H9 (cell line): ENCODE measurements around the gene NHSL2. TPM values are rescaled to one million over a fixed set of nuclear protein-coding genes. Genes with fewer than 3 reads are reported as not detected.

Source experiments
- DNase-seq: peaks from one replicate; pipeline ENCODE4 v3.0.0-alpha.2; 2017
- H2AFZ ChIP-seq: one replicate; pipeline ENCODE4 v1.6.1; 2013; ENCODE audit warnings: mild to moderate bottlenecking, low read length, control low read depth, moderate library complexity
- H2AK5ac ChIP-seq: 2 replicates; pipeline ENCODE4 v1.6.1; 2013; ENCODE audit warnings: low read length, control low read depth, mixed read lengths; ENCODE audit not compliant: insufficient read length
- H2BK120ac ChIP-seq: one replicate; pipeline ENCODE4 v1.6.1; 2013; ENCODE audit warnings: low read depth, mild to moderate bottlenecking, low read length, control low read depth, inconsistent platforms; ENCODE audit not compliant: poor library complexity, severe bottlenecking
- H2BK12ac ChIP-seq: 2 replicates; pipeline ENCODE4 v1.6.1; 2013; ENCODE audit warnings: low read length, control low read depth, mixed read lengths, low read depth; ENCODE audit not compliant: insufficient read length
- H2BK15ac ChIP-seq: 2 replicates; pipeline ENCODE4 v1.6.1; 2013; ENCODE audit warnings: low read depth, low read length, control low read depth
- H2BK20ac ChIP-seq: one replicate; pipeline ENCODE4 v1.6.1; 2013; ENCODE audit warnings: low read depth, mild to moderate bottlenecking, low read length, control low read depth, inconsistent platforms; ENCODE audit not compliant: poor library complexity, severe bottlenecking
- H2BK5ac ChIP-seq: 2 replicates; pipeline ENCODE4 v1.6.1; 2013; ENCODE audit warnings: low read length, control low read depth, mixed read lengths; ENCODE audit not compliant: insufficient read length
- H3K14ac ChIP-seq: 2 replicates; pipeline ENCODE4 v1.6.1; 2013; ENCODE audit warnings: low read length, control low read depth; ENCODE audit not compliant: insufficient read depth
- H3K18ac ChIP-seq: 2 replicates; pipeline ENCODE4 v1.6.1; 2013; ENCODE audit warnings: low read depth, mild to moderate bottlenecking, mixed read lengths, low read length, control low read depth; ENCODE audit not compliant: insufficient read length
- H3K23ac ChIP-seq: 2 replicates; pipeline ENCODE4 v1.6.1; 2013; ENCODE audit warnings: low read length, control low read depth, mixed read lengths, low read depth; ENCODE audit not compliant: insufficient read length
- H3K23me2 ChIP-seq: 2 replicates; pipeline ENCODE4 v1.6.1; 2013; ENCODE audit warnings: low read depth, mild to moderate bottlenecking, mixed read lengths, low read length, control low read depth; ENCODE audit not compliant: insufficient read length, poor library complexity, severe bottlenecking
- H3K27ac ChIP-seq: 2 replicates; pipeline ENCODE4 v1.5.1; 2013; ENCODE audit warnings: low read length, control low read depth, mixed read lengths, low read depth; ENCODE audit not compliant: insufficient read length
- H3K27me3 ChIP-seq: 2 replicates; pipeline ENCODE4 v1.6.1; 2013; ENCODE audit warnings: low read length, control low read depth, inconsistent platforms; ENCODE audit not compliant: insufficient read depth
- H3K4ac ChIP-seq: 2 replicates; pipeline ENCODE4 v1.6.1; 2013; ENCODE audit warnings: low read depth, mild to moderate bottlenecking, control low read depth, inconsistent platforms, low read length, moderate library complexity
- H3K4me1 ChIP-seq: 2 replicates; pipeline ENCODE4 v1.6.1; 2013; ENCODE audit warnings: low read length, control low read depth, inconsistent platforms; ENCODE audit not compliant: insufficient read depth
- H3K4me2 ChIP-seq: 2 replicates; pipeline ENCODE4 v1.6.1; 2013; ENCODE audit warnings: low read length, control low read depth, mixed read lengths; ENCODE audit not compliant: insufficient read length, insufficient read depth
- H3K56ac ChIP-seq: 2 replicates; pipeline ENCODE4 v1.6.1; 2013; ENCODE audit warnings: low read depth, mild to moderate bottlenecking, mixed read lengths, low read length, control low read depth; ENCODE audit not compliant: insufficient read length
- H3K79me1 ChIP-seq: 2 replicates; pipeline ENCODE4 v1.6.1; 2013; ENCODE audit warnings: low read depth, mild to moderate bottlenecking, moderate library complexity, low read length, control low read depth, inconsistent platforms; ENCODE audit not compliant: insufficient read depth, poor library complexity, severe bottlenecking
- H3K79me2 ChIP-seq: 2 replicates; pipeline ENCODE4 v1.6.1; 2013; ENCODE audit warnings: low read length, control low read depth, inconsistent platforms; ENCODE audit not compliant: insufficient read depth
- H3K9ac ChIP-seq: 2 replicates; pipeline ENCODE4 v1.6.1; 2013; ENCODE audit warnings: low read length, control low read depth, mixed read lengths; ENCODE audit not compliant: insufficient read length; ENCODE audit errors: extremely low read depth
- H3K9me3 ChIP-seq: one replicate; pipeline ENCODE4 v1.6.1; 2013; ENCODE audit warnings: low read depth, low read length, inconsistent platforms; ENCODE audit not compliant: control insufficient read depth
- H3T11ph ChIP-seq: one replicate; pipeline ENCODE4 v1.6.1; 2013; ENCODE audit warnings: mild to moderate bottlenecking, low read length, control low read depth, inconsistent platforms
- H4K20me1 ChIP-seq: one replicate; pipeline ENCODE4 v1.6.1; 2013; ENCODE audit not compliant: control insufficient read depth, insufficient read length, insufficient read depth
- H4K5ac ChIP-seq: 2 replicates; pipeline ENCODE4 v1.6.1; 2013; ENCODE audit warnings: low read depth, mild to moderate bottlenecking, mixed read lengths, low read length, control low read depth; ENCODE audit not compliant: insufficient read length
- H4K8ac ChIP-seq: replicated peaks from 2 replicates; pipeline ENCODE4 v1.6.1; 2013; ENCODE audit warnings: low read length, control low read depth, mixed read lengths, low read depth; ENCODE audit not compliant: insufficient read length
- H4K91ac ChIP-seq: 2 replicates; pipeline ENCODE4 v1.6.1; 2013; ENCODE audit warnings: low read depth, mild to moderate bottlenecking, moderate library complexity, mixed read lengths, low read length, control low read depth; ENCODE audit not compliant: insufficient read length
- H3K27ac Mint-ChIP-seq, 3 experiments: 2 replicates in 2 of 3; 3 replicates in 1 of 3; pipeline ENCODE4 v1.8.0; 2020 to 2021; ENCODE audit warnings: mixed read lengths in 3 of 3, mild to moderate bottlenecking in 1 of 3, moderate library complexity in 1 of 3
- H3K27me3 Mint-ChIP-seq: 2 replicates; pipeline ENCODE4 v1.8.0; 2021; ENCODE audit warnings: low read depth, mild to moderate bottlenecking, moderate library complexity, mixed read lengths
- H3K36me3 Mint-ChIP-seq, 3 experiments: 2 replicates in 2 of 3; 3 replicates in 1 of 3; pipeline ENCODE4 v1.8.0; 2020 to 2021; ENCODE audit warnings: low read depth in 3 of 3, mixed read lengths in 3 of 3; ENCODE audit not compliant: insufficient read depth in 1 of 3
- H3K4me1 Mint-ChIP-seq, 2 experiments: 2 replicates each; pipeline ENCODE4 v1.8.0; 2020; ENCODE audit warnings: mixed read lengths in 2 of 2
- H3K4me3 Mint-ChIP-seq, 2 experiments: 2 replicates in 1 of 2; 3 replicates in 1 of 2; pipeline ENCODE4 v1.8.0; 2020 to 2021; ENCODE audit warnings: mild to moderate bottlenecking in 2 of 2, mixed read lengths in 2 of 2, moderate library complexity in 1 of 2
- H3K9me3 Mint-ChIP-seq, 2 experiments: 2 replicates in 1 of 2; 3 replicates in 1 of 2; pipeline ENCODE4 v1.8.0; 2020; ENCODE audit warnings: mild to moderate bottlenecking in 2 of 2, mixed read lengths in 2 of 2, moderate library complexity in 1 of 2
- WGBS: extraction: QIAGEN DNeasy Blood & Tissue Kit; methylation state at CpG from one replicate; pipeline ENCODE4 v1.1.7; 2013; ENCODE audit warnings: missing lambda C conversion rate, low lambda C conversion rate, mixed read lengths; ENCODE audit not compliant: insufficient read length; ENCODE audit errors: extremely low coverage; 5-methylcytosine and 5-hydroxymethylcytosine counted together
- total RNA-seq: library from RNA; stranded (reverse); gene quantifications from 2 replicates; pipeline ENCODE4 v1.2.1, GENCODE V29; 2021
- TF ChIP-seq, protein P1 (sequence below): fragments of 200-600 bp; sonication (generic); conservative IDR thresholded peaks from 3 replicates; pipeline ENCODE4 v1.8.0; 2021; ENCODE audit warnings: antibody characterized with exemption, mild to moderate bottlenecking

The NHSL2 gene
- total RNA-seq, 1 experiment from 2014 or later = 6.4 TPM

DNA sequence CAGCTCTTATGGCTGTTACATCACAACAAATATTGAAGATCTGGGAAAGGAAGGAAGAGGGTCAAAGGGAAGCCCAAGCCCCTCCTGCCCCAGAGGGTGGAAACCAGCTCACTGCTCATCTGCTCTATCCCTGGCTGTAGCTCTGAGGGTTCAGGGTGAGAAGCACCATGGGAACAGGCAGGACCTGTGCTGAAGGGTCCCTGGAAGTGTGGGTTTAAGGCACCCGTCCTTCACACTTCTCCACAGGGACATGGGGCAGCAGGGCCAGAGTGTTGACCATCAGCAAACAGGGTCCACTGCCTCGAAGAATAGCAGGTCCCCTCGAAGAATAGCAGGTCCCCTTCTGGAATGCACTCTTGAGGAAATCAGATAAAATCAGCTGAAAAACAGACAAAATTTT, 216.7 kb downstream of the NHSL2 start:
- TF ChIP-seq, protein P1, sequence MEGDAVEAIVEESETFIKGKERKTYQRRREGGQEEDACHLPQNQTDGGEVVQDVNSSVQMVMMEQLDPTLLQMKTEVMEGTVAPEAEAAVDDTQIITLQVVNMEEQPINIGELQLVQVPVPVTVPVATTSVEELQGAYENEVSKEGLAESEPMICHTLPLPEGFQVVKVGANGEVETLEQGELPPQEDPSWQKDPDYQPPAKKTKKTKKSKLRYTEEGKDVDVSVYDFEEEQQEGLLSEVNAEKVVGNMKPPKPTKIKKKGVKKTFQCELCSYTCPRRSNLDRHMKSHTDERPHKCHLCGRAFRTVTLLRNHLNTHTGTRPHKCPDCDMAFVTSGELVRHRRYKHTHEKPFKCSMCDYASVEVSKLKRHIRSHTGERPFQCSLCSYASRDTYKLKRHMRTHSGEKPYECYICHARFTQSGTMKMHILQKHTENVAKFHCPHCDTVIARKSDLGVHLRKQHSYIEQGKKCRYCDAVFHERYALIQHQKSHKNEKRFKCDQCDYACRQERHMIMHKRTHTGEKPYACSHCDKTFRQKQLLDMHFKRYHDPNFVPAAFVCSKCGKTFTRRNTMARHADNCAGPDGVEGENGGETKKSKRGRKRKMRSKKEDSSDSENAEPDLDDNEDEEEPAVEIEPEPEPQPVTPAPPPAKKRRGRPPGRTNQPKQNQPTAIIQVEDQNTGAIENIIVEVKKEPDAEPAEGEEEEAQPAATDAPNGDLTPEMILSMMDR = no peak
- Histone ChIP-seq H3K4me1 (peaks cover 4% of the 10 kb centered on the region; the same call in 1 of the 2 replicates), H3K79me2 (no peaks in the 10 kb centered on the region), H2BK20ac (no peak overlapping the region), H3K27me3 (peaks cover 13% of the 10 kb centered on the region; the same call in 1 of the 2 replicates), H3T11ph (no peak overlapping the region), H4K91ac (no peak overlapping the region), H4K8ac (no peak overlapping the region), H2BK12ac (no peak overlapping the region), H2AFZ (no peak overlapping the region), H2BK120ac (no peak overlapping the region), H4K20me1 (no peaks in the 10 kb centered on the region), H4K5ac (no peak overlapping the region), H3K56ac (no peak overlapping the region), H3K9me3 (peaks cover 28% of the 10 kb centered on the region), H3K18ac (no peak overlapping the region), H2BK15ac (no peak overlapping the region), H3K9ac (no peak overlapping the region), H2AK5ac (no peak overlapping the region), H3K4me2 (no peak overlapping the region), H3K27ac (no peak overlapping the region), H3K4ac (no peak overlapping the region), H3K14ac (no peak overlapping the region; the same call in 1 of the 2 replicates), H3K23me2 (no peaks in the 10 kb centered on the region), H3K23ac (no peak overlapping the region), H3K79me1 (no peaks in the 10 kb centered on the region), H2BK5ac (no peak overlapping the region)
- no peak for DNase-seq
- no CpG with 5 or more reads among the region's 3 CpGs for WGBS
- Mint-ChIP-seq H3K9me3 (peaks cover 75 to 79% of the 10 kb centered on the region in 2 experiments), H3K36me3 (peaks cover 15 to 17% (median 16%) of the 10 kb centered on the region in 3 experiments; a peak in 6 of 7 replicates), H3K4me1 (peaks cover 36% of the 10 kb centered on the region in 2 experiments), H3K27me3 (peaks cover 50% of the 10 kb centered on the region), H3K27ac (no peak overlapping the region), H3K4me3 (no peak overlapping the region)
